ENCODE results near the gene PAK1. TPM values are rescaled to one million over a fixed set of nuclear protein-coding genes. Genes with fewer than 3 reads are reported as not detected.
A peak's percentile ranks its signal among the peaks of the same experiment; 100 is the strongest.

The PAK1 gene
- total and polyA plus RNA-seq, 10 of the 15 experiments (the other 5 are each of a cell fraction or from before 2014, with no cell fraction given): 43.8 to 321 (median 110) TPM

GRCh38 chr11:77444261-77444660, 29.6 kb downstream of the PAK1 start:
- intact Hi-C loops (cut with micrococcal nuclease; ENCODE audit: unreplicated experiment) (no loop called here), in situ Hi-C loops (cut with MboI) (no loop called here)
- no peaks in the 10 kb centered on the region for H4K20me1 ChIP-seq (ENCODE audit: control insufficient read depth, insufficient read depth)
- SMC1A ChIA-PET (ENCODE audit: uncharacterized antibody, unreplicated experiment): interaction anchor here (0.9 to 15.6 kb wide), 7 partner anchors 9 to 32 kb away, joined by 3 to 289 read pairs (median 5); no protein-coding TSS in a partner anchor
- RAD21 ChIA-PET (ENCODE audit: unreplicated experiment): interaction anchor here (0.9 to 9.8 kb wide), 4 partner anchors 9 to 33 kb away, joined by 3 to 162 read pairs (median 22); no protein-coding TSS in a partner anchor
- H3K9ac ChIP-seq (ENCODE audit: control insufficient read depth, insufficient read depth, low read length): no peak overlapping the region
- 0 out of 2 replicates have a peak overlapping the region, but pooled peaks have one; percentile 0 for H3K4me2 ChIP-seq (ENCODE audit: control insufficient read depth, insufficient read depth)
- no peaks in the 10 kb centered on the region for H3K36me3 ChIP-seq (ENCODE audit: control insufficient read depth in 2 of 2, insufficient read depth in 2 of 2, low read length in 1 of 2)
- BruUV-seq (replicated peaks): no TSS peak
- no peak overlapping the region for H2AFZ ChIP-seq (ENCODE audit: control insufficient read depth, low read depth, low read length)
- POLR2A ChIA-PET: interaction anchor here (0.6 to 3.4 kb wide), 7 partner anchors 11 to 32 kb away, joined by 4 to 19 read pairs (median 6); no protein-coding TSS in a partner anchor
- H3K27me3 ChIP-seq (replicated peaks in 1 of 2; ENCODE audit: control insufficient read depth in 2 of 2, insufficient read depth in 2 of 2, low read length in 1 of 2): no peaks in the 10 kb centered on the region
- H3K9me3 ChIP-seq (replicated peaks; ENCODE audit: control insufficient read depth, insufficient read depth, low read length): no peaks in the 10 kb centered on the region
- CTCF ChIA-PET: interaction anchor here (1.2 to 9.8 kb wide), 2 partner anchors 27 to 33 kb away, joined by 3 to 119 read pairs; no protein-coding TSS in a partner anchor
- DNase-seq (ENCODE audit: low read depth, low spot score): no peak
- peak overlapping the region; percentile 76 for H3K27ac ChIP-seq (ENCODE audit: control insufficient read depth, insufficient read depth)
- 72% methylated on average over 7 of the region's 7 CpGs for WGBS (ENCODE audit: insufficient coverage, insufficient replicate concordance, low lambda C conversion rate, missing lambda C conversion rate)
- ATAC-seq: no peak
- peaks cover 80% of the 10 kb centered on the region for H3K4me1 ChIP-seq (ENCODE audit: control insufficient read depth, insufficient read depth, low read length)
- TF ChIP-seq ZNF687 (IDR thresholded peaks at IDR 0.05): no peak
- no peak for TF ChIP-seq MXI1 (IDR thresholded peaks at IDR 0.05; ENCODE audit: low read depth, low read length)
- no peak for TF ChIP-seq PML (IDR thresholded peaks at IDR 0.05; ENCODE audit: low read length)
- no peak for TF ChIP-seq MTA3 (IDR thresholded peaks at IDR 0.05; ENCODE audit: borderline replicate concordance, low read length)
- TF ChIP-seq RUNX3 (IDR thresholded peaks at IDR 0.05; ENCODE audit: low read length): no peak
- TF ChIP-seq USF2 (IDR thresholded peaks at IDR 0.05; ENCODE audit: borderline replicate concordance, low read depth, low read length): no peak
- TF ChIP-seq ETV6 (conservative IDR thresholded peaks at IDR 0.05 in 1 of 2, IDR thresholded peaks at IDR 0.05 in 1 of 2; ENCODE audit: borderline replicate concordance in 1 of 2, low read depth in 1 of 2): no peak
- no peak for TF ChIP-seq EZH2 (IDR thresholded peaks at IDR 0.05; ENCODE audit: borderline replicate concordance, control insufficient read depth, low read depth, low read length)
- no peak for TF ChIP-seq PAX5 (IDR thresholded peaks at IDR 0.05; ENCODE audit: borderline replicate concordance, low read depth, low read length)
- no peak for TF ChIP-seq SP1 (IDR thresholded peaks at IDR 0.05; ENCODE audit: low read depth, low read length)
- no peak for TF ChIP-seq IKZF1 (conservative IDR thresholded peaks at IDR 0.05)
- TF ChIP-seq STAT3 (IDR thresholded peaks at IDR 0.05; ENCODE audit: low read depth, low read length): no peak
- no peak overlapping the region for H3K4me3 ChIP-seq
- peaks cover 67% of the 10 kb centered on the region for H3K79me2 ChIP-seq (ENCODE audit: control insufficient read depth, insufficient read depth, low read length)
- FAIRE-seq: no peak

All from GM12878 (cell line).